ENCODE measurements around the gene LMO2. TPM values are rescaled to one million over a fixed set of nuclear protein-coding genes. Genes with fewer than 3 reads are reported as not detected.

The LMO2 gene
- total and polyA plus RNA-seq, 2 donors (not counting 1 experiment from before 2014, with no cell fraction given): 6.2 to 10.7 TPM

DNA sequence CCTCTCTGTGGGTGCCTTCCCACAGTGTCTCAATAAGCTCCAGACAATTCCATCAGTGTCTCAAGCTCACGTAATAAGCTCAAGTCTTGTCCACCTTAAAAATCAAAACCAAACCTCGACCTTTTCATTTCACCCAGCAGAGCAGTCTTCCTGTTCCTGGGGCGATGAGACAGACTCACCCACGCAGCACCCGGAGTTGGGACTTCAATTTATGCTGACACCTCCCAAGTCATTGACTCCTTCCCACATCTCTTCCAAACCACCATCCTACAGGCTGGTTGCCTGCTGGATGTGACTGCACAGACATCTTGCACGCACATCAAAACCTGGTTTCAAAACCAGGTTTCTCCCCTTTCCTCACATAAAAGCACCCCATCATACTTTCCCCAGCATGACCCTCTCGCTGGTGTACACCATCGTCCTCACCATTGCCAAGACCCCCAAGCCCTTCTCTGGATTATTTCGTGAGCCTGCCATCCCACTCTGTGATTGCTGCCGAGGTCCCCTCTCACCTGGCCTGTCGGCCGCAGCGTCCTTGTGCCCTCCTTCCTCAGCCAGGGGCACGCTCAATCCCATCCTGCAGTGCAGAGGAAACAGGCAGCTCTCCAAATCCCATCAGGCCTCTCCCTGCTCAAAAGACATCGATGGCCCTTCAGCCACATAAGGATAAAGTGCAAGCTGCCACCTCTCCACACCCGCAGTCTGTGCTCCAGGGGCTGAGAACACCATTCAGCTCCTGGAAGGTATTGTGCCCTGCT lies 72.4 kb downstream of the LMO2 start:
- no peak overlapping the region for H3K4me3 Mint-ChIP-seq
- ChIA-PET CTCF (interaction anchor here (0.8 to 1.3 kb wide), 2 partner anchors 9 to 11 kb away, joined by 3 to 4 read pairs; no protein-coding TSS in a partner anchor), POLR2A (no interaction called here)
- H3K27ac Mint-ChIP-seq: no peak overlapping the region
- Histone ChIP-seq H3K9me3 (ENCODE audit: control extremely low read depth in 1 of 3, control insufficient read depth in 2 of 3, insufficient read depth in 1 of 3, low read length in 2 of 3) (no peaks in the 10 kb centered on the region), H3K27me3 (replicated peaks in 1 of 4; ENCODE audit: control extremely low read depth in 1 of 4, control insufficient read depth in 3 of 4, insufficient read depth in 4 of 4, low read length in 3 of 4) (peaks cover 0 to 4% (median 0%) of the 10 kb centered on the region in 4 experiments), H2AFZ (ENCODE audit: insufficient read depth, low read depth, low read length, poor library complexity, severe bottlenecking) (no peak overlapping the region), H3K4me1 (ENCODE audit: control insufficient read depth in 2 of 2, insufficient read depth in 2 of 2, low read length in 2 of 2) (no peaks in the 10 kb centered on the region), H3K4me2 (replicated peaks; ENCODE audit: low read depth, low read length, poor library complexity, severe bottlenecking) (no peak overlapping the region), H3K27ac (ENCODE audit: low read length in 2 of 2) (no peak overlapping the region), H3K79me2 (ENCODE audit: control insufficient read depth, insufficient read depth, low read length) (no peaks in the 10 kb centered on the region), H3K9ac (ENCODE audit: low read length) (no peak overlapping the region), H4K20me1 (ENCODE audit: control insufficient read depth, insufficient read depth, low read length, poor library complexity, severe bottlenecking) (no peaks in the 10 kb centered on the region), H3K36me3 (replicated peaks in 1 of 2; ENCODE audit: control extremely low read depth in 1 of 2, control insufficient read depth in 1 of 2, extremely low read depth in 1 of 2, insufficient read depth in 2 of 2, low read length in 1 of 2) (no peaks in the 10 kb centered on the region), H3K4me3 (ENCODE audit: control extremely low read depth in 1 of 5, extremely low read depth in 1 of 5, insufficient read depth in 1 of 5, low read depth in 2 of 5, low read length in 4 of 5) (no peak overlapping the region)
- peaks cover 3% of the 10 kb centered on the region for H3K4me1 Mint-ChIP-seq
- H3K27me3 Mint-ChIP-seq: peaks cover 19% of the 10 kb centered on the region
- ATAC-seq (ENCODE audit: low read depth) (no peak), DNase-seq (no peak)
- 75% methylated on average over 16 of the region's 16 CpGs for WGBS (ENCODE audit: insufficient coverage)
- TF ChIP-seq CTCF (IDR thresholded peaks at IDR 0.05) (no peak), EZH2 (IDR thresholded peaks at IDR 0.05; ENCODE audit: borderline replicate concordance, insufficient read depth, low read depth, low read length, poor library complexity, severe bottlenecking) (no peak)
- no peaks in the 10 kb centered on the region for H3K9me3 Mint-ChIP-seq (ENCODE audit: insufficient read depth)
- intact Hi-C loops (cut with micrococcal nuclease): no loop called here

Other genes with a start within 250 kb of the LMO2 start
- gene C11orf91, start 191.2 kb downstream of the LMO2 start, total RNA-seq: not detected in 2 replicates
- gene C11orf91, start 191.2 kb downstream of the LMO2 start, polyA plus RNA-seq: not detected in 2 replicates
- 41.3 and 44.5 TPM in 2 replicates for gene CD59, start 155.7 kb downstream of the LMO2 start, total RNA-seq
- 10.9 and 16.3 TPM in 2 replicates for gene CD59, start 155.7 kb downstream of the LMO2 start, polyA plus RNA-seq
- gene FBXO3, start 117.6 kb downstream of the LMO2 start, total RNA-seq: 32.7 and 34.3 TPM in 2 replicates
- gene FBXO3, start 117.6 kb downstream of the LMO2 start, polyA plus RNA-seq: 16.8 and 27.4 TPM in 2 replicates
- gene CAPRIN1, start 159.7 kb upstream of the LMO2 start, total RNA-seq: 132 and 133 TPM in 2 replicates
- gene CAPRIN1, start 159.7 kb upstream of the LMO2 start, polyA plus RNA-seq: 31.7 and 47.0 TPM in 2 replicates
- gene NAT10, start 213.6 kb upstream of the LMO2 start, total RNA-seq: 73.5 and 74.5 TPM in 2 replicates
- 24.9 and 28.5 TPM in 2 replicates for gene NAT10, start 213.6 kb upstream of the LMO2 start, polyA plus RNA-seq